Measurements from ENCODE around the gene ESYT3. TPM values are rescaled to one million over a fixed set of nuclear protein-coding genes. Genes with fewer than 3 reads are reported as not detected.
A peak's percentile ranks its signal among the peaks of the same experiment; 100 is the strongest.

ESYT3 gene
- total and polyA plus RNA-seq, 12 donors, result 0.14 to 1.2 (median 0.21) TPM; not detected in 1

GRCh38 chr3:138400651-138401070 is 33.8 kb upstream of the ESYT3 start:
- Histone ChIP-seq H3K27me3 (no peaks in the 10 kb centered on the region), H3K36me3 (replicated peaks in 1 of 2) (peaks cover 0 to 47% of the 10 kb centered on the region in 2 donors), H3K27ac (peak overlapping the region in 2 of 5 donors; percentile 83 to 92), H3K4me1 (replicated peaks in 1 of 2) (peaks cover 4 to 34% of the 10 kb centered on the region in 2 donors), H3K4me3 (no peak overlapping the region), H3K9me3 (replicated peaks in 1 of 3) (no peaks in the 10 kb centered on the region)
- 62 to 84% (median 74%) methylated on average over 2 of the region's 2 CpGs for WGBS, 4 donors
- DNase-seq, result peak in 2 of 7 donors; percentile 13 to 36
- intact Hi-C loops (cut with DNase I), result no loop called here
- TF ChIP-seq CTCF (IDR thresholded peaks at IDR 0.05) (no peak), POLR2A (IDR thresholded peaks at IDR 0.05) (no peak)

- 84 to 89% (median 86%) methylated on average over 7 of the region's 7 CpGs for WGBS, 4 donors
- TF ChIP-seq CTCF (IDR thresholded peaks at IDR 0.05) (no peak), POLR2A (IDR thresholded peaks at IDR 0.05) (no peak)
- Histone ChIP-seq H3K27ac (no peak overlapping the region), H3K36me3 (replicated peaks in 1 of 2) (peaks cover 0 to 47% of the 10 kb centered on the region in 2 donors), H3K9me3 (replicated peaks in 1 of 3) (no peaks in the 10 kb centered on the region), H3K4me1 (replicated peaks in 1 of 2) (peaks cover 4 to 26% of the 10 kb centered on the region in 2 donors), H3K27me3 (no peaks in the 10 kb centered on the region), H3K4me3 (no peak overlapping the region)
- intact Hi-C loops (cut with DNase I), result no loop called here
- DNase-seq, result peak in 2 of 7 donors; percentile 11 to 15
Measured at GRCh38 chr3:138401834-138402233, 32.6 kb upstream of the ESYT3 start.

GRCh38 chr3:138404121-138404520 is 30.3 kb upstream of the ESYT3 start:
- TF ChIP-seq CTCF (IDR thresholded peaks at IDR 0.05) (no peak), POLR2A (IDR thresholded peaks at IDR 0.05) (no peak)
- intact Hi-C loops (cut with DNase I), result no loop called here
- DNase-seq, result peak in 3 of 7 donors; percentile 5 to 21 (median 11)
- no peaks in the 10 kb centered on the region for H3K9me3 ChIP-seq (replicated peaks in 1 of 3)
- H3K4me3 ChIP-seq, result no peak overlapping the region
- H3K27me3 ChIP-seq, result no peaks in the 10 kb centered on the region
- H3K36me3 ChIP-seq (replicated peaks in 1 of 2), result peaks cover 0 to 43% of the 10 kb centered on the region in 2 donors
- WGBS, 4 donors, result 89 to 100% (median 97%) methylated on average over 6 of the region's 6 CpGs
- H3K27ac ChIP-seq, result no peak overlapping the region
- H3K4me1 ChIP-seq (replicated peaks in 1 of 2), result peaks cover 0 to 21% of the 10 kb centered on the region in 2 donors

GRCh38 chr3:138405001-138405400 is 29.4 kb upstream of the ESYT3 start:
- WGBS, 4 donors, result 92 to 96% (median 94%) methylated on average over 7 of the region's 7 CpGs
- Histone ChIP-seq H3K36me3 (replicated peaks in 1 of 2) (peaks cover 0 to 43% of the 10 kb centered on the region in 2 donors), H3K4me1 (replicated peaks in 1 of 2) (peaks cover 0 to 14% of the 10 kb centered on the region in 2 donors), H3K27me3 (no peaks in the 10 kb centered on the region), H3K9me3 (replicated peaks in 1 of 3) (no peaks in the 10 kb centered on the region), H3K4me3 (no peak overlapping the region), H3K27ac (peak overlapping the region in 1 of 5 donors; percentile 32)
- intact Hi-C loops (cut with DNase I), result no loop called here
- peak in 3 of 7 donors; percentile 7 to 43 (median 13) for DNase-seq
- no peak for TF ChIP-seq POLR2A (IDR thresholded peaks at IDR 0.05)
- no peak for TF ChIP-seq CTCF (IDR thresholded peaks at IDR 0.05)
